ENCODE data around the gene BAHCC1. TPM values are rescaled to one million over a fixed set of nuclear protein-coding genes. Genes with fewer than 3 reads are reported as not detected.

The BAHCC1 gene
- total and polyA plus RNA-seq, 2 donors (not counting 1 experiment from before 2014, with no cell fraction given) = 1.8 to 7.3 TPM

- H3K4me1 ChIP-seq (ENCODE audit: control insufficient read depth, extremely low read depth, insufficient read depth, low read length) = peaks cover 31% of the 10 kb centered on the region
- no peaks in the 10 kb centered on the region for H3K9me3 ChIP-seq (ENCODE audit: control insufficient read depth, insufficient read depth, low read depth, low read length)
- no peak overlapping the region for H3K4me3 ChIP-seq (replicated peaks in 1 of 4; ENCODE audit: control extremely low read depth in 1 of 4, insufficient read depth in 1 of 4, low read depth in 3 of 4, low read length in 4 of 4)
- H3K9ac ChIP-seq (ENCODE audit: insufficient read depth, low read length) = no peak overlapping the region
- no peaks in the 10 kb centered on the region for H3K36me3 ChIP-seq (ENCODE audit: control insufficient read depth, insufficient read depth, low read length)
- TF ChIP-seq EZH2 (IDR thresholded peaks at IDR 0.05; ENCODE audit: low read length, missing control alignments) (no peak), CTCF (conservative IDR thresholded peaks at IDR 0.05 in 1 of 2, IDR thresholded peaks at IDR 0.05 in 1 of 2; ENCODE audit: low read depth in 1 of 2, low read length in 2 of 2) (no peak)
- H3K4me2 ChIP-seq (ENCODE audit: extremely low read depth, insufficient read depth, low read length) = no peak overlapping the region
- H4K20me1 ChIP-seq (ENCODE audit: control insufficient read depth, extremely low read depth, insufficient read depth, low read length) = no peaks in the 10 kb centered on the region
- no peak overlapping the region for H2AFZ ChIP-seq (ENCODE audit: low read length)
- no peaks in the 10 kb centered on the region for H3K27me3 ChIP-seq (ENCODE audit: control insufficient read depth, insufficient read depth, low read length)
- H3K27ac ChIP-seq (ENCODE audit: insufficient read depth, low read length) = no peak overlapping the region
- DNase-seq (ENCODE audit: low read depth in 2 of 2) = no peak
- peaks cover 28% of the 10 kb centered on the region for H3K79me2 ChIP-seq (ENCODE audit: control insufficient read depth, insufficient read depth, low read length)
These were observed 11.1 kb downstream of the BAHCC1 start for GRCh38 chr17:81406117-81406953.

- H3K36me3 ChIP-seq (ENCODE audit: control insufficient read depth, insufficient read depth, low read length) = no peaks in the 10 kb centered on the region
- no peak overlapping the region for H3K9ac ChIP-seq (ENCODE audit: insufficient read depth, low read length)
- peaks cover 2% of the 10 kb centered on the region for H4K20me1 ChIP-seq (ENCODE audit: control insufficient read depth, extremely low read depth, insufficient read depth, low read length)
- H3K9me3 ChIP-seq (ENCODE audit: control insufficient read depth, insufficient read depth, low read depth, low read length) = no peaks in the 10 kb centered on the region
- no peak for DNase-seq (ENCODE audit: low read depth in 2 of 2)
- peaks cover 23% of the 10 kb centered on the region for H3K4me1 ChIP-seq (ENCODE audit: control insufficient read depth, extremely low read depth, insufficient read depth, low read length)
- TF ChIP-seq EZH2 (IDR thresholded peaks at IDR 0.05; ENCODE audit: low read length, missing control alignments) (no peak), CTCF (conservative IDR thresholded peaks at IDR 0.05 in 1 of 2, IDR thresholded peaks at IDR 0.05 in 1 of 2; ENCODE audit: low read depth in 1 of 2, low read length in 2 of 2) (no peak)
- no peak overlapping the region for H3K4me3 ChIP-seq (replicated peaks in 1 of 4; ENCODE audit: control extremely low read depth in 1 of 4, insufficient read depth in 1 of 4, low read depth in 3 of 4, low read length in 4 of 4)
- no peak overlapping the region for H3K4me2 ChIP-seq (ENCODE audit: extremely low read depth, insufficient read depth, low read length)
- H3K27ac ChIP-seq (ENCODE audit: insufficient read depth, low read length) = no peak overlapping the region
- H3K79me2 ChIP-seq (ENCODE audit: control insufficient read depth, insufficient read depth, low read length) = peaks cover 12% of the 10 kb centered on the region
- no peaks in the 10 kb centered on the region for H3K27me3 ChIP-seq (ENCODE audit: control insufficient read depth, insufficient read depth, low read length)
- no peak overlapping the region for H2AFZ ChIP-seq (ENCODE audit: low read length)
These were observed 12.8 kb downstream of the BAHCC1 start for GRCh38 chr17:81408049-81408448.

GRCh38 chr17:81409190-81409935 lies 14.1 kb downstream of the BAHCC1 start:
- no peak overlapping the region for H3K4me2 ChIP-seq (ENCODE audit: extremely low read depth, insufficient read depth, low read length)
- H4K20me1 ChIP-seq (ENCODE audit: control insufficient read depth, extremely low read depth, insufficient read depth, low read length) = peaks cover 2% of the 10 kb centered on the region
- TF ChIP-seq EZH2 (IDR thresholded peaks at IDR 0.05; ENCODE audit: low read length, missing control alignments) (no peak), CTCF (conservative IDR thresholded peaks at IDR 0.05 in 1 of 2, IDR thresholded peaks at IDR 0.05 in 1 of 2; ENCODE audit: low read depth in 1 of 2, low read length in 2 of 2) (no peak)
- H3K27me3 ChIP-seq (ENCODE audit: control insufficient read depth, insufficient read depth, low read length) = no peaks in the 10 kb centered on the region
- peaks cover 9% of the 10 kb centered on the region for H3K79me2 ChIP-seq (ENCODE audit: control insufficient read depth, insufficient read depth, low read length)
- no peak for DNase-seq (ENCODE audit: low read depth in 2 of 2)
- H2AFZ ChIP-seq (ENCODE audit: low read length) = no peak overlapping the region
- H3K4me1 ChIP-seq (ENCODE audit: control insufficient read depth, extremely low read depth, insufficient read depth, low read length) = peaks cover 13% of the 10 kb centered on the region
- no peaks in the 10 kb centered on the region for H3K9me3 ChIP-seq (ENCODE audit: control insufficient read depth, insufficient read depth, low read depth, low read length)
- H3K27ac ChIP-seq (ENCODE audit: insufficient read depth, low read length) = no peak overlapping the region
- H3K36me3 ChIP-seq (ENCODE audit: control insufficient read depth, insufficient read depth, low read length) = no peaks in the 10 kb centered on the region
- no peak overlapping the region for H3K9ac ChIP-seq (ENCODE audit: insufficient read depth, low read length)
- H3K4me3 ChIP-seq (replicated peaks in 1 of 4; ENCODE audit: control extremely low read depth in 1 of 4, insufficient read depth in 1 of 4, low read depth in 3 of 4, low read length in 4 of 4) = no peak overlapping the region
